Ectodermal cell (in vitro differentiated cells): ENCODE data around the gene LZTFL1.

Experiments used
- H3K27ac ChIP-seq: 2 replicates; pipeline ENCODE4 v1.7.0; 2013; ENCODE audit warnings: mild to moderate bottlenecking, low read depth, low read length; ENCODE audit not compliant: insufficient read depth, poor library complexity, severe bottlenecking
- H3K27me3 ChIP-seq: 2 replicates; pipeline ENCODE4 v1.7.0; 2013; ENCODE audit warnings: mild to moderate bottlenecking, low read length; ENCODE audit not compliant: insufficient read depth, control insufficient read depth, poor library complexity, severe bottlenecking
- H3K36me3 ChIP-seq: one replicate; pipeline ENCODE4 v1.7.0; 2013; ENCODE audit warnings: low read length; ENCODE audit not compliant: control insufficient read depth, insufficient read depth
- H3K4me1 ChIP-seq: one replicate; pipeline ENCODE4 v1.7.0; 2013; ENCODE audit warnings: low read length; ENCODE audit not compliant: control insufficient read depth, insufficient read depth
- H3K4me3 ChIP-seq: 2 replicates; pipeline ENCODE4 v1.7.0; 2013; ENCODE audit warnings: low read depth, low read length, control low read depth; ENCODE audit not compliant: insufficient read depth
- H3K9me3 ChIP-seq: 2 replicates; pipeline ENCODE4 v1.7.0; 2013; ENCODE audit warnings: mild to moderate bottlenecking, low read length, moderate library complexity; ENCODE audit not compliant: control insufficient read depth
- WGBS, 2 experiments: methylation state at CpG; one replicate each; pipeline ENCODE4 v1.1.7; 2013; ENCODE audit warnings: missing lambda C conversion rate in 2 of 2; 5-methylcytosine and 5-hydroxymethylcytosine counted together

The LZTFL1 gene

GRCh38 chr3:45795882-45796765 is 45.8 kb downstream of the LZTFL1 start, which contains the start of gene SLC6A20:
TSS of gene SLC6A20 (minus strand) at chr3:45796536. CDS start at chr3:45796419, 117 bp downstream.
- WGBS, 2 experiments = 3% methylated on average over 91 of the region's 91 CpGs
- Histone ChIP-seq H3K27ac (no peak within 1 kb of the TSS), H3K4me1 (peaks cover 5% of the 10 kb centered on the region), H3K4me3 (peak within 1 kb of the TSS; percentile 36), H3K27me3 (peaks cover 71% of the 10 kb centered on the region), H3K9me3 (no peaks in the 10 kb centered on the region), H3K36me3 (no peaks in the 10 kb centered on the region)

- Histone ChIP-seq H3K9me3 (no peaks in the 10 kb centered on the region), H3K36me3 (no peaks in the 10 kb centered on the region), H3K4me3 (no peak overlapping the region), H3K27me3 (peaks cover 71% of the 10 kb centered on the region), H3K27ac (no peak overlapping the region), H3K4me1 (peaks cover 5% of the 10 kb centered on the region)
- 26 to 27% methylated on average over 12 to 14 of the region's 14 CpGs for WGBS, 2 experiments
Measured at GRCh38 chr3:45795509-45795881, 46.4 kb downstream of the LZTFL1 start.

- peaks cover 2% of the 10 kb centered on the region for H3K9me3 ChIP-seq
- H3K36me3 ChIP-seq = no peaks in the 10 kb centered on the region
- H3K4me1 ChIP-seq = peaks cover 5% of the 10 kb centered on the region
- peaks cover 70% of the 10 kb centered on the region for H3K27me3 ChIP-seq
- 60 to 71% methylated on average over 1 of the region's 1 CpG for WGBS, 2 experiments
- no peak overlapping the region for H3K4me3 ChIP-seq
- H3K27ac ChIP-seq = no peak overlapping the region
Measured at GRCh38 chr3:45794660-45795059, 47.3 kb downstream of the LZTFL1 start.

DNA sequence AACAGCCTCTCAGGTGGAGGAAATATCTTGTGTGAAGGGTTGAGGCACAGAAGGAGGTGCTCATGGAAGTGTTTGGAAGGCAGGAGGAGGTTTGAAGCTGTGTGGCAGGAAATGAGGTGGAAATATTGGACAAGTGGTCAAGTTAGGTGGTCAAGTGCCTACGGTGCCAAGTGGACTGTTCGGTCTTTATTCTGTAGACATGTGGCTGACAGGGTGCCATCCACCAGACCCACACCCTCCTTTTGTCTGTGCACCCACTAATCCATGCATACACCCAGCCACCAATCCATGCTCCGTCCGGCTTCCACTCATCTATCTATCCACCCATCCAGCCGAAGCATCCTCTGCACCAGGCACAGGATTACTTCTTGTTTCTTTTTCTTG is 47.8 kb downstream of the LZTFL1 start:
- H3K36me3 ChIP-seq = no peaks in the 10 kb centered on the region
- peaks cover 5% of the 10 kb centered on the region for H3K4me1 ChIP-seq
- 93 to 96% methylated on average over 5 of the region's 5 CpGs for WGBS, 2 experiments
- H3K9me3 ChIP-seq = peaks cover 2% of the 10 kb centered on the region
- peaks cover 65% of the 10 kb centered on the region for H3K27me3 ChIP-seq
- no peak overlapping the region for H3K27ac ChIP-seq
- H3K4me3 ChIP-seq = no peak overlapping the region

DNA sequence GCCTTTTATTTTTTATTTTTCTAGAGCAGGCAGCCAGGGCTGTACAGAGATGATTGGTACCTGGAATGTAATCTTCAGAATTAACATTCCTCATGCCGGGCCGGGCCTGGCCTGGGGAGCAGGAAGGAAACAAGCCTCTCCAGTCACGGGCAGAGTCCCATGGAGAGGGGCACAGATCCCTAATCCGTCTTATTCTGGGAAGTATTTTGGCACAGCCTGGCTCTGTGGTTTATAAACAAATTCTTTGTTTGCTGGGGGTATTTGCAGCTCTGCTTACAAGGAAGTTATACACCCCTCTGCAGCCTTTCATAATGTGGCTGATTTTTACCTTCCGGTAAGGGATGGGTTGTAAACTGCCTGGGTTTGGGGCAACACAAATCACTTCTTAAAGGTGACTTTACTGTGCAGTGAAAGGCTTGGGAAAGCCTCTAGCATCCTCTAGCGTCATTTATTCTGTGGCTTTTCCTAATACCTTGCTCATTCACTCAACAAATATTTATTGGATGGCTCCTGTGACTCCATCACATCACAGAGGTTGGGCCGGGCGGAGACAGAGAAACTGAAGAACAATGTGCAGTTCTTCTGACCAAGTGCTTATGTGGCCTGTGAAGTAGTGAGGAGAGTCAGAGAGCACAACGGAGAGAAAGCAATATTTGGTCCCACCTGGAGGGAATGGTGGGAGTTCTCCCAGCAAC is 48.3 kb downstream of the LZTFL1 start:
- Histone ChIP-seq H3K27me3 (peaks cover 60% of the 10 kb centered on the region), H3K9me3 (peaks cover 2% of the 10 kb centered on the region), H3K4me1 (peaks cover 5% of the 10 kb centered on the region), H3K27ac (no peak overlapping the region), H3K36me3 (no peaks in the 10 kb centered on the region), H3K4me3 (no peak overlapping the region)
- WGBS, 2 experiments = 79 to 85% methylated on average over 9 of the region's 9 CpGs

GRCh38 chr3:45792516-45793172 is 49.3 kb downstream of the LZTFL1 start:
- H3K36me3 ChIP-seq = no peaks in the 10 kb centered on the region
- H3K4me3 ChIP-seq = no peak overlapping the region
- H3K9me3 ChIP-seq = peaks cover 2% of the 10 kb centered on the region
- peaks cover 51% of the 10 kb centered on the region for H3K27me3 ChIP-seq
- H3K27ac ChIP-seq = no peak overlapping the region
- H3K4me1 ChIP-seq = peaks cover 5% of the 10 kb centered on the region
- WGBS, 2 experiments = 89 to 92% methylated on average over 7 of the region's 7 CpGs

DNA sequence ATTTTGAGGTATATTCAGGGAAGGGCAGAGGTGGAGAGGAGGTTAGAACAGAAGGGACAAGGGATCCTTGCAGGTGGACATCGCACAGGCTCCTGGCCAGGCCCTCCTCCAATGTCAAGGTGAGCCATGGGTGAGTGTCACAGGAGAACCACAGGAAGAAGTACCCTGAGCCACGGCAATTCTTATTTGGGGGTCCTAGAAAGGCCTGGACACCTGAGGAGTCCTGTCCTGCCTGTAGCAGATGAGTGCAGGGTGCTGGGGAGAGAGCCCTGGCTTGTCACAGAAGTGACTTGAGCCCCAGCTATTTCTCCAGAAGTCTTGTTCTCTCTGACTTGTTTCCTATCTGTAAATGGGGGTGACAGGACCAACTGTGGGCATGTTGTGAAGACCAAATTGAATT is 49.9 kb downstream of the LZTFL1 start:
- peaks cover 45% of the 10 kb centered on the region for H3K27me3 ChIP-seq

GRCh38 chr3:45790596-45790995 is 51.3 kb downstream of the LZTFL1 start:
- Histone ChIP-seq H3K27ac (no peak overlapping the region), H3K4me3 (no peak overlapping the region), H3K4me1 (peaks cover 1% of the 10 kb centered on the region), H3K27me3 (peaks cover 31% of the 10 kb centered on the region), H3K9me3 (peaks cover 2% of the 10 kb centered on the region), H3K36me3 (no peaks in the 10 kb centered on the region)
- 73 to 81% methylated on average over 2 of the region's 2 CpGs for WGBS, 2 experiments

More for the DNA sequence above, 49.9 kb downstream of the LZTFL1 start:
- no peak overlapping the region for H3K27ac ChIP-seq
- no peak overlapping the region for H3K4me3 ChIP-seq
- H3K36me3 ChIP-seq = no peaks in the 10 kb centered on the region
- WGBS, 2 experiments = 90 to 94% methylated on average over 2 of the region's 2 CpGs
- peaks cover 5% of the 10 kb centered on the region for H3K4me1 ChIP-seq
- peaks cover 2% of the 10 kb centered on the region for H3K9me3 ChIP-seq

- H3K9me3 ChIP-seq = peaks cover 2% of the 10 kb centered on the region
- WGBS, 2 experiments = 83 to 92% methylated on average over 1 to 2 of the region's 4 CpGs
- H3K36me3 ChIP-seq = no peaks in the 10 kb centered on the region
- peaks cover 18% of the 10 kb centered on the region for H3K27me3 ChIP-seq
- no peak overlapping the region for H3K4me3 ChIP-seq
- no peaks in the 10 kb centered on the region for H3K4me1 ChIP-seq
- no peak overlapping the region for H3K27ac ChIP-seq
Measured at GRCh38 chr3:45789235-45789812, 52.6 kb downstream of the LZTFL1 start.
